IMR-90 (cell line): ENCODE measurements around the gene RUBCN. TPM values are rescaled to one million over a fixed set of nuclear protein-coding genes. Genes with fewer than 3 reads are reported as not detected.

ENCODE experiments used
- ATAC-seq: fragments of 200-7000 bp; cut with Tn5 transposase; 2 replicates; pipeline ENCODE4 v1.9.1; 2020; ENCODE audit warnings: low read depth, mild to moderate bottlenecking, moderate library complexity
- BruUV-seq: library from RNA; stranded (reverse); fragments of 400-500 nt; replicated peaks from 2 replicates; lab custom pipeline; 2021; lab: Mats Ljungman, UMichigan
- CTCF ChIA-PET: fragments of 300-600 bp; formaldehyde crosslinking; extraction: SDS; loops from one replicate; lab custom pipeline; 2021; ENCODE audit warnings: antibody characterized with exemption; lab: Yijun Ruan, JAX
- POLR2A ChIA-PET: fragments of 300-600 bp; sonication (Branson Sonifier 250); formaldehyde crosslinking; loops from one replicate; lab custom pipeline; 2022; ENCODE audit warnings: antibody characterized with exemption; ENCODE audit not compliant: unreplicated experiment; lab: Charles Lee
- DNase-seq: peaks from one replicate; pipeline ENCODE4 v3.0.0; 2013
- H2AFZ ChIP-seq: replicated peaks from 2 replicates; pipeline ENCODE3; 2013; ENCODE audit warnings: low read length, mild to moderate bottlenecking; ENCODE audit not compliant: poor library complexity
- H2AK5ac ChIP-seq: 2 replicates; pipeline ENCODE4 v1.6.1; 2013; ENCODE audit warnings: low read depth, low read length, inconsistent platforms
- H2AK9ac ChIP-seq: replicated peaks from 2 replicates; pipeline ENCODE3; 2013; ENCODE audit warnings: mild to moderate bottlenecking, low read depth, low read length, moderate library complexity; ENCODE audit not compliant: poor library complexity
- H2BK120ac ChIP-seq: 2 replicates; pipeline ENCODE4 v1.6.1; 2013; ENCODE audit warnings: low read depth, low read length, inconsistent platforms
- H2BK15ac ChIP-seq: 3 replicates; pipeline ENCODE4 v1.6.1; 2013; ENCODE audit warnings: low read depth, low read length, inconsistent platforms
- H2BK20ac ChIP-seq: 2 replicates; pipeline ENCODE4 v1.6.1; 2013; ENCODE audit warnings: low read depth, mild to moderate bottlenecking, inconsistent platforms, low read length, moderate library complexity
- H2BK5ac ChIP-seq: 2 replicates; pipeline ENCODE4 v1.6.1; 2013; ENCODE audit warnings: mild to moderate bottlenecking, low read depth, low read length, inconsistent platforms; ENCODE audit not compliant: poor library complexity, severe bottlenecking
- H3K14ac ChIP-seq: replicated peaks from 2 replicates; pipeline ENCODE4 v1.6.1; 2013; ENCODE audit warnings: low read depth, low read length, inconsistent platforms
- H3K18ac ChIP-seq: 2 replicates; pipeline ENCODE4 v1.6.1; 2013; ENCODE audit warnings: low read depth, low read length, control low read depth
- H3K23ac ChIP-seq: 2 replicates; pipeline ENCODE4 v1.6.1; 2013; ENCODE audit warnings: low read depth, low read length, inconsistent platforms
- H3K27ac ChIP-seq: 2 replicates; pipeline ENCODE4 v1.5.1; 2013; ENCODE audit warnings: mild to moderate bottlenecking, control low read depth, low read length; ENCODE audit not compliant: insufficient read depth
- H3K27me3 ChIP-seq: 2 replicates; pipeline ENCODE4 v1.6.1; 2013; ENCODE audit warnings: low read length; ENCODE audit not compliant: control insufficient read depth, insufficient read depth
- H3K36me3 ChIP-seq: 2 replicates; pipeline ENCODE4 v1.6.1; 2013; ENCODE audit warnings: low read length, mixed read lengths; ENCODE audit not compliant: control insufficient read depth, insufficient read depth
- H3K4ac ChIP-seq: 2 replicates; pipeline ENCODE4 v1.6.1; 2013; ENCODE audit warnings: low read depth, low read length, inconsistent platforms
- H3K4me1 ChIP-seq: 2 replicates; pipeline ENCODE4 v1.6.1; 2013; ENCODE audit warnings: low read length, mixed read lengths; ENCODE audit not compliant: control insufficient read depth, insufficient read depth
- H3K4me2 ChIP-seq: 2 replicates; pipeline ENCODE4 v1.6.1; 2013; ENCODE audit warnings: low read depth, mild to moderate bottlenecking, control low read depth, low read length, moderate library complexity
- H3K4me3 ChIP-seq: 2 replicates; pipeline ENCODE4 v1.5.1; 2013; ENCODE audit warnings: low read depth, mild to moderate bottlenecking, control low read depth, low read length, moderate library complexity; ENCODE audit not compliant: insufficient read depth
- H3K56ac ChIP-seq: 2 replicates; pipeline ENCODE4 v1.6.1; 2013; ENCODE audit warnings: low read length, inconsistent platforms; ENCODE audit not compliant: insufficient read depth; ENCODE audit errors: extremely low read depth
- H3K79me1 ChIP-seq, 2 experiments: 2 replicates each; pipeline ENCODE4 v1.6.1; 2013; ENCODE audit warnings: low read length in 2 of 2, inconsistent platforms in 1 of 2, low read depth in 1 of 2
- H3K9ac ChIP-seq: 2 replicates; pipeline ENCODE4 v1.6.1; 2013; ENCODE audit warnings: low read depth, low read length, control low read depth
- H3K9me1 ChIP-seq: 2 replicates; pipeline ENCODE4 v1.6.1; 2013; ENCODE audit warnings: low read length, inconsistent platforms; ENCODE audit not compliant: insufficient read depth
- H3K9me3 ChIP-seq: 2 replicates; pipeline ENCODE4 v1.6.1; 2013; ENCODE audit warnings: low read length; ENCODE audit not compliant: control insufficient read depth, insufficient read depth
- H4K20me1 ChIP-seq: 2 replicates; pipeline ENCODE4 v1.6.1; 2013; ENCODE audit warnings: low read length, inconsistent platforms; ENCODE audit not compliant: insufficient read depth
- H4K5ac ChIP-seq: 2 replicates; pipeline ENCODE4 v1.6.1; 2013; ENCODE audit warnings: mild to moderate bottlenecking, low read depth, low read length, control low read depth
- H4K8ac ChIP-seq, 2 experiments: 2 replicates each; pipeline ENCODE4 v1.6.1; 2013; ENCODE audit warnings: low read depth in 2 of 2, low read length in 2 of 2, control low read depth in 1 of 2, inconsistent platforms in 1 of 2
- H4K91ac ChIP-seq: 2 replicates; pipeline ENCODE4 v1.6.1; 2013; ENCODE audit warnings: low read depth, low read length, inconsistent platforms; ENCODE audit not compliant: insufficient read depth
- BHLHE40 ChIP-seq: fragments of 150-350 bp; IDR thresholded peaks from 2 replicates; pipeline ENCODE4 v1.6.1; 2016; ENCODE audit warnings: mild to moderate bottlenecking, low read depth, low read length
- CEBPB ChIP-seq: IDR thresholded peaks from 2 replicates; pipeline ENCODE4 v1.6.1; 2012; ENCODE audit warnings: low read depth, low read length, improper control_type of control experiment
- CHD1 ChIP-seq: IDR thresholded peaks from 2 replicates; pipeline ENCODE4 v1.6.1; 2012; ENCODE audit warnings: low read depth, low read length, improper control_type of control experiment
- FOS ChIP-seq: fragments of 150-350 bp; IDR thresholded peaks from 2 replicates; pipeline ENCODE4 v1.6.1; 2016; ENCODE audit warnings: low read depth, low read length
- POLR2A ChIP-seq: IDR thresholded peaks from 2 replicates; pipeline ENCODE4 v1.6.1; 2012; ENCODE audit warnings: mild to moderate bottlenecking, low read depth, low read length
- SMC3 ChIP-seq: fragments of 150-350 bp; IDR thresholded peaks from 2 replicates; pipeline ENCODE4 v1.6.1; 2016; ENCODE audit warnings: low read depth, mild to moderate bottlenecking, antibody characterized with exemption, low read length, moderate library complexity
- WGBS, 2 experiments: methylation state at CpG; one replicate each; pipeline versions ENCODE4 v1.1.5 to v1.1.7; 2013; ENCODE audit warnings: missing lambda C conversion rate in 2 of 2; ENCODE audit not compliant: insufficient read length in 1 of 2; ENCODE audit errors: extremely low coverage in 2 of 2; 5-methylcytosine and 5-hydroxymethylcytosine counted together
- dilution Hi-C: fragments of 300-500 bp; cut with HindIII; formaldehyde crosslinking; loops from one replicate; pipeline ENCODE4 v1.14.3; 2018; ENCODE audit warnings: low sequenced_read_pairs; ENCODE audit not compliant: unreplicated experiment
- in situ Hi-C: fragments of 300-500 bp; cut with MboI; formaldehyde crosslinking; loops from 3 replicates; pipeline ENCODE4 v1.14.3; 2019; ENCODE audit warnings: low sequenced_read_pairs, inconsistent platforms, mixed read lengths
- intact Hi-C: fragments of 100-400 bp; cut with micrococcal nuclease; formaldehyde crosslinking; loops from 2 replicates; pipeline ENCODE4 v1.10.0; 2022
- polyA plus RNA-seq, 3 experiments: library from polyadenylated mRNA; depleted of rRNA; stranded (reverse); fragments of >200 nt; gene quantifications; 2 replicates each; pipeline ENCODE4 v1.2.3, GENCODE V29; 2012; ENCODE audit warnings: low replicate concordance in 1 of 3
- total RNA-seq: library from RNA; depleted of rRNA; stranded (reverse); fragments of >200 nt; gene quantifications from 2 replicates; pipeline ENCODE4 v1.2.3, GENCODE V29; 2012
- TF ChIP-seq, protein P1 (sequence below): fragments of 150-350 bp; IDR thresholded peaks from 2 replicates; pipeline ENCODE4 v1.6.1; 2017; ENCODE audit warnings: mild to moderate bottlenecking, antibody characterized with exemption, low read length, low read depth

Gene RUBCN
- total and polyA plus RNA-seq, 2 of the 4 experiments (the other 2 are of a cell fraction): 10.8 to 12.6 TPM

DNA sequence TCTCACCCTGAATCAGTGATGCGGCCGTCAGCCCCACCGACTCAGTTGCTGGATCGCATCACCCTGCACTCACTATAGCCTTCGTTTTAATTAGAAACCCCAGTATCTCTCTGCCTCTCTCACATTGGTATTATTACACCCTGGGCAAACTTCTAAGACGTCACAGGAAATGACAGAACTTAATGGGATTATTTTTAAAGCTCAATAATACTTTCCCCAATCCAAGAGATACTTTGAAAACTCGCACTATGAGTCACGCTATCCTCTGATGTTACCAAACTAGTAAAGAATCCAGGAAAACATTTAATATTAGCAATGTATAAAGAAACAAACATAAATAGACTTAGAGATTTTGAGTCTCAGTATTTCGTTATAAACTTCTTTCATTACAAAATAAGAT is 36.6 kb downstream of the RUBCN start:
- no peak overlapping the region; the same call in 1 of the 2 replicates for H3K14ac ChIP-seq
- peak overlapping the region; percentile 50 for H3K27ac ChIP-seq
- H2AK9ac ChIP-seq: no peak overlapping the region
- BruUV-seq: no TSS peak
- ATAC-seq (peak; percentile 86), DNase-seq (peak; percentile 76)
- no peak overlapping the region; the same call in 1 of the 2 replicates for H2BK20ac ChIP-seq
- no peak for TF ChIP-seq FOS
- TF ChIP-seq, protein P1, sequence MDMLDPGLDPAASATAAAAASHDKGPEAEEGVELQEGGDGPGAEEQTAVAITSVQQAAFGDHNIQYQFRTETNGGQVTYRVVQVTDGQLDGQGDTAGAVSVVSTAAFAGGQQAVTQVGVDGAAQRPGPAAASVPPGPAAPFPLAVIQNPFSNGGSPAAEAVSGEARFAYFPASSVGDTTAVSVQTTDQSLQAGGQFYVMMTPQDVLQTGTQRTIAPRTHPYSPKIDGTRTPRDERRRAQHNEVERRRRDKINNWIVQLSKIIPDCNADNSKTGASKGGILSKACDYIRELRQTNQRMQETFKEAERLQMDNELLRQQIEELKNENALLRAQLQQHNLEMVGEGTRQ: no peak
- no peak for TF ChIP-seq SMC3
- TF ChIP-seq BHLHE40: no peak
- TF ChIP-seq CHD1: no peak
- no peak for TF ChIP-seq CEBPB
- no peak for TF ChIP-seq POLR2A
- peak overlapping the region; percentile 87 for H4K5ac ChIP-seq
- H4K20me1 ChIP-seq: no peaks in the 10 kb centered on the region
- peaks cover 3 to 29% of the 10 kb centered on the region in 2 experiments; a peak in 2 of 4 replicates for H3K79me1 ChIP-seq
- H3K9me3 ChIP-seq: no peaks in the 10 kb centered on the region
- peaks cover 7% of the 10 kb centered on the region for H3K4me1 ChIP-seq
- H2BK120ac ChIP-seq: peak overlapping the region; percentile 0; the same call in 1 of the 2 replicates
- peak overlapping the region in 1 of 2 experiments; percentile 63; a peak in 2 of 4 replicates for H4K8ac ChIP-seq
- in situ Hi-C loops (no loop called here), intact Hi-C loops (no loop called here), dilution Hi-C loops (no loop called here)
- H2AFZ ChIP-seq: peak overlapping the region; percentile 24
- no peaks in the 10 kb centered on the region for H3K27me3 ChIP-seq
- H2BK15ac ChIP-seq: peak overlapping the region; percentile 86; the same call in 1 of the 3 replicates
- no peak overlapping the region; the same call in 1 of the 2 replicates for H3K23ac ChIP-seq
- POLR2A ChIA-PET: no interaction called here
- peak overlapping the region; percentile 84 for H3K18ac ChIP-seq
- no peak overlapping the region for H3K9ac ChIP-seq
- WGBS, 2 experiments: 100% methylated on average over 2 of the region's 9 CpGs; no CpG with 5 or more reads in 1 of the 2 experiments
- no peak overlapping the region for H3K4me3 ChIP-seq
- H2AK5ac ChIP-seq: peak overlapping the region; percentile 26; the same call in 1 of the 2 replicates
- H4K91ac ChIP-seq: peak overlapping the region; percentile 54; the same call in 1 of the 2 replicates
- peak overlapping the region; percentile 79 for H2BK5ac ChIP-seq
- peaks cover 8% of the 10 kb centered on the region for H3K9me1 ChIP-seq
- H3K56ac ChIP-seq: no peak overlapping the region
- CTCF ChIA-PET: interaction anchor here (1.1 kb wide), 1 partner anchor 12 kb away, joined by 3 read pairs; no protein-coding TSS in a partner anchor
- peaks cover 40% of the 10 kb centered on the region for H3K36me3 ChIP-seq
- H3K4me2 ChIP-seq: no peak overlapping the region
- no peak overlapping the region for H3K4ac ChIP-seq
